Upper lobe of left lung (tissue), 6 donors: ENCODE data around the gene TNFAIP8. TPM values are rescaled to one million over a fixed set of nuclear protein-coding genes. Genes with fewer than 3 reads are reported as not detected.

Experiments
- ATAC-seq, 2 donors: fragments of 200-7000 bp; cut with Tn5 transposase; one replicate each; pipeline ENCODE4 v1.9.1; 2022; ENCODE audit warnings: mild to moderate bottlenecking in 2 of 2, moderate library complexity in 2 of 2; ENCODE audit not compliant: low FRiP score in 2 of 2
- DNase-seq, 2 donors: peaks; one replicate each; pipeline ENCODE4 v3.0.0-alpha.2; 2019 to 2020
- H3K27ac ChIP-seq, 4 donors: fragments of 200-600 bp; sonication (generic); one replicate each; pipeline ENCODE4 v1.5.1; 2016 to 2019
- H3K27me3 ChIP-seq, 4 donors: fragments of 200-600 bp; sonication (generic); one replicate each; pipeline ENCODE4 v1.5.1; 2017 to 2019
- H3K36me3 ChIP-seq, 4 donors: fragments of 200-600 bp; sonication (generic); one replicate each; pipeline ENCODE4 v1.5.1; 2016 to 2019
- H3K4me1 ChIP-seq, 4 donors: fragments of 200-600 bp; sonication (generic); one replicate each; pipeline ENCODE4 v1.5.1; 2018 to 2019
- H3K4me3 ChIP-seq, 4 donors: fragments of 200-600 bp; sonication (generic); one replicate each; pipeline ENCODE4 v1.5.1; 2017 to 2019; ENCODE audit warnings: mild to moderate bottlenecking in 2 of 4, moderate library complexity in 1 of 4
- H3K9me3 ChIP-seq, 4 donors: fragments of 200-600 bp; sonication (generic); one replicate each; pipeline ENCODE4 v1.5.1; 2018 to 2019
- EP300 ChIP-seq, 4 donors: sonication (generic); formaldehyde crosslinking; IDR thresholded peaks; one replicate each; pipeline ENCODE4 v1.5.1; 2017; ENCODE audit warnings: antibody characterized with exemption in 4 of 4, control low read depth in 2 of 4
- POLR2A ChIP-seq, 4 donors: fragments of 450-650 bp; IDR thresholded peaks; one replicate each; pipeline ENCODE4 v1.5.1; 2016 to 2017; ENCODE audit warnings: antibody characterized with exemption in 4 of 4, mild to moderate bottlenecking in 2 of 4
- POLR2AphosphoS5 ChIP-seq, 2 donors: sonication (generic); formaldehyde crosslinking; IDR thresholded peaks; one replicate each; pipeline ENCODE4 v1.5.1; 2017; ENCODE audit warnings: antibody characterized with exemption in 2 of 2
- WGBS, 2 donors: methylation state at CpG; one replicate each; pipeline ENCODE4 v1.1.5; 2017 to 2018; 5-methylcytosine and 5-hydroxymethylcytosine counted together
- total RNA-seq, 6 donors: library from RNA; depleted of rRNA in 4 of 6; stranded (reverse); fragments of >200 nt in 4 of 6; gene quantifications; one replicate each; pipeline versions ENCODE4 v1.1.0 to v1.2.1, GENCODE V29; 2016 to 2021
- TF ChIP-seq, protein P1 (sequence below), 6 experiments: fragments of 450-650 bp in 4 of 6; fragments of 200-600 bp in 2 of 6; sonication (generic) in 2 of 6; IDR thresholded peaks; one replicate each; pipeline ENCODE4 v1.5.1; 2016 to 2019; ENCODE audit warnings: antibody characterized with exemption in 6 of 6
- donor health status: DM: no; HTN: no; CAD: no; lungs with moderate emphysema.
- donor health status: DM: no; HTN: yes; CAD: no; lungs with severe emphysema.

TNFAIP8 gene
- total RNA-seq, 6 donors from 2014 or later: 14.7 to 33.2 (median 19.7) TPM

GRCh38 chr5:119358530-119358900 lies 2.7 kb downstream of the TNFAIP8 start:
- WGBS, 2 donors: 59 to 71% methylated on average over 2 of the region's 2 CpGs
- peak overlapping the region in 1 of 4 donors; percentile 40 for H3K27ac ChIP-seq

GRCh38 chr5:119358901-119359603 lies 3.2 kb downstream of the TNFAIP8 start:
- no peaks in the 10 kb centered on the region for H3K9me3 ChIP-seq
- no peak overlapping the region for H3K4me3 ChIP-seq
- peaks cover 22 to 69% (median 57%) of the 10 kb centered on the region in 4 donors for H3K4me1 ChIP-seq
- peak overlapping the region in 2 of 4 donors; percentile 18 to 40 for H3K27ac ChIP-seq
- DNase-seq (no peak), ATAC-seq (no peak)
- no peaks in the 10 kb centered on the region for H3K27me3 ChIP-seq
- no peak for TF ChIP-seq POLR2A (IDR thresholded peaks at IDR 0.05)
- TF ChIP-seq POLR2AphosphoS5 (IDR thresholded peaks at IDR 0.05): no peak
- TF ChIP-seq, protein P1, sequence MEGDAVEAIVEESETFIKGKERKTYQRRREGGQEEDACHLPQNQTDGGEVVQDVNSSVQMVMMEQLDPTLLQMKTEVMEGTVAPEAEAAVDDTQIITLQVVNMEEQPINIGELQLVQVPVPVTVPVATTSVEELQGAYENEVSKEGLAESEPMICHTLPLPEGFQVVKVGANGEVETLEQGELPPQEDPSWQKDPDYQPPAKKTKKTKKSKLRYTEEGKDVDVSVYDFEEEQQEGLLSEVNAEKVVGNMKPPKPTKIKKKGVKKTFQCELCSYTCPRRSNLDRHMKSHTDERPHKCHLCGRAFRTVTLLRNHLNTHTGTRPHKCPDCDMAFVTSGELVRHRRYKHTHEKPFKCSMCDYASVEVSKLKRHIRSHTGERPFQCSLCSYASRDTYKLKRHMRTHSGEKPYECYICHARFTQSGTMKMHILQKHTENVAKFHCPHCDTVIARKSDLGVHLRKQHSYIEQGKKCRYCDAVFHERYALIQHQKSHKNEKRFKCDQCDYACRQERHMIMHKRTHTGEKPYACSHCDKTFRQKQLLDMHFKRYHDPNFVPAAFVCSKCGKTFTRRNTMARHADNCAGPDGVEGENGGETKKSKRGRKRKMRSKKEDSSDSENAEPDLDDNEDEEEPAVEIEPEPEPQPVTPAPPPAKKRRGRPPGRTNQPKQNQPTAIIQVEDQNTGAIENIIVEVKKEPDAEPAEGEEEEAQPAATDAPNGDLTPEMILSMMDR (IDR thresholded peaks at IDR 0.05): no peak
- no peak for TF ChIP-seq EP300 (IDR thresholded peaks at IDR 0.05)
- no peaks in the 10 kb centered on the region for H3K36me3 ChIP-seq
- 84 to 91% methylated on average over 7 of the region's 7 CpGs for WGBS, 2 donors

More at GRCh38 chr5:119358530-119358900, 2.7 kb downstream of the TNFAIP8 start:
- Histone ChIP-seq H3K9me3 (no peaks in the 10 kb centered on the region), H3K4me3 (no peak overlapping the region), H3K4me1 (peaks cover 22 to 69% (median 57%) of the 10 kb centered on the region in 4 donors), H3K27me3 (no peaks in the 10 kb centered on the region), H3K36me3 (no peaks in the 10 kb centered on the region)
- no peak for DNase-seq
- ATAC-seq: no peak
- TF ChIP-seq EP300 (IDR thresholded peaks at IDR 0.05) (no peak), POLR2AphosphoS5 (IDR thresholded peaks at IDR 0.05) (no peak)
- TF ChIP-seq, protein P1 (IDR thresholded peaks at IDR 0.05): no peak

- Histone ChIP-seq H3K27ac (peak overlapping the region in 3 of 4 donors; percentile 38 to 51 (median 48)), H3K9me3 (no peaks in the 10 kb centered on the region), H3K27me3 (no peaks in the 10 kb centered on the region), H3K36me3 (no peaks in the 10 kb centered on the region), H3K4me3 (no peak overlapping the region), H3K4me1 (peaks cover 19 to 68% (median 50%) of the 10 kb centered on the region in 4 donors)
- DNase-seq: no peak
- ATAC-seq: no peak
- TF ChIP-seq POLR2A (IDR thresholded peaks at IDR 0.05) (no peak), EP300 (IDR thresholded peaks at IDR 0.05) (no peak), POLR2AphosphoS5 (IDR thresholded peaks at IDR 0.05) (no peak)
- TF ChIP-seq, protein P1 (IDR thresholded peaks at IDR 0.05): no peak
- 42 to 47% methylated on average over 4 of the region's 4 CpGs for WGBS, 2 donors
Observed at GRCh38 chr5:119359737-119360413, 4.1 kb downstream of the TNFAIP8 start.

GRCh38 chr5:119360905-119361593 lies 5.2 kb downstream of the TNFAIP8 start:
- H3K36me3 ChIP-seq: no peaks in the 10 kb centered on the region
- peaks cover 21 to 65% (median 53%) of the 10 kb centered on the region in 4 donors for H3K4me1 ChIP-seq
- no peak overlapping the region for H3K4me3 ChIP-seq
- WGBS, 2 donors: 71 to 83% methylated on average over 5 of the region's 5 CpGs
- H3K27ac ChIP-seq: peak overlapping the region in 3 of 4 donors; percentile 19 to 51 (median 38)
- ATAC-seq (peak; percentile 28 to 59), DNase-seq (peak in 1 of 2 donors; percentile 22)
- H3K27me3 ChIP-seq: no peaks in the 10 kb centered on the region
- TF ChIP-seq EP300 (IDR thresholded peaks at IDR 0.05) (no peak), POLR2A (IDR thresholded peaks at IDR 0.05) (no peak), POLR2AphosphoS5 (IDR thresholded peaks at IDR 0.05) (no peak)
- TF ChIP-seq, protein P1 (IDR thresholded peaks at IDR 0.05): no peak
- no peaks in the 10 kb centered on the region for H3K9me3 ChIP-seq
